ENCODE measurements around the gene COPS6.

Gene COPS6

DNA sequence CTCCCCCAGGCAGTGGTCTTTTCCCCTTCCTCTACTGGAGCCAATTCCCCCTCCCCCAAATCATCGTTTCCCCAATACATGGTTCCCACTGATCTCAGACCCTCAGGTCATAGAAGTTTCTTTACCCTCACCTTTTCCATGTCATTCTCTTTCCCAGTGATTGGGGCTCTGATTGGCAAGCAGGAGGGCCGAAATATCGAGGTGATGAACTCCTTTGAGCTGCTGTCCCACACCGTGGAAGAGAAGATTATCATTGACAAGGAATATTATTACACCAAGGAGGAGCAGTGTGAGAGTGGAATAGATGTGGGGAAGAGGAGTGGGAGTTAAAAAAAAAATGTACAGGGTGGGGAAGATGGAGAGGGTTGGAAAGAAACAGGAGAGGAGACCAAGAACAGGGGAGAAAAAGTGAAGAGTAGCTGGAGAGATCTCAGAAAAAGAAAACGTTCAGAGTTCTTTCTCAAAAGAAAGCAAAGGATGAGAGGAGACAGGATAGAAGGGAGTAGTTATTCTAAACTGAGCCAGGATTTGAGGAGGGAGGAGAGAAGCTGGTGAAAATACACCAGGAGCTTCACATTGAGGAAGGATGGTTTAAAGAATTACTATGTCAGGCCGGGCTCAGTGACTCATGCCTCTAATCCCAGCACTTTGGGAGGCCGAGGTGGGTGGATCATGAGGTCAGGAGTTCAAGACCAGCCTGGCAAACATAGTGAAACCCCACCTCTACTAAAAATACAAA, 858 bp downstream of the COPS6 start:
- H3K27me3 Mint-ChIP-seq (ENCODE audit: low read depth) = no peaks in the 10 kb centered on the region
- H3K4me1 Mint-ChIP-seq = peaks cover 18% of the 10 kb centered on the region
- TF ChIP-seq, protein P1, sequence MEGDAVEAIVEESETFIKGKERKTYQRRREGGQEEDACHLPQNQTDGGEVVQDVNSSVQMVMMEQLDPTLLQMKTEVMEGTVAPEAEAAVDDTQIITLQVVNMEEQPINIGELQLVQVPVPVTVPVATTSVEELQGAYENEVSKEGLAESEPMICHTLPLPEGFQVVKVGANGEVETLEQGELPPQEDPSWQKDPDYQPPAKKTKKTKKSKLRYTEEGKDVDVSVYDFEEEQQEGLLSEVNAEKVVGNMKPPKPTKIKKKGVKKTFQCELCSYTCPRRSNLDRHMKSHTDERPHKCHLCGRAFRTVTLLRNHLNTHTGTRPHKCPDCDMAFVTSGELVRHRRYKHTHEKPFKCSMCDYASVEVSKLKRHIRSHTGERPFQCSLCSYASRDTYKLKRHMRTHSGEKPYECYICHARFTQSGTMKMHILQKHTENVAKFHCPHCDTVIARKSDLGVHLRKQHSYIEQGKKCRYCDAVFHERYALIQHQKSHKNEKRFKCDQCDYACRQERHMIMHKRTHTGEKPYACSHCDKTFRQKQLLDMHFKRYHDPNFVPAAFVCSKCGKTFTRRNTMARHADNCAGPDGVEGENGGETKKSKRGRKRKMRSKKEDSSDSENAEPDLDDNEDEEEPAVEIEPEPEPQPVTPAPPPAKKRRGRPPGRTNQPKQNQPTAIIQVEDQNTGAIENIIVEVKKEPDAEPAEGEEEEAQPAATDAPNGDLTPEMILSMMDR (IDR thresholded peaks at IDR 0.05; ENCODE audit: unreplicated experiment in 3 of 3) = no peak
- H3K36me3 Mint-ChIP-seq (ENCODE audit: low read depth) = peaks cover 36% of the 10 kb centered on the region
- peak overlapping the region; percentile 90 to 97 (median 96) for H3K4me3 Mint-ChIP-seq
- H3K27ac Mint-ChIP-seq = peak overlapping the region; percentile 90 to 98 (median 92)
- H3K9me3 Mint-ChIP-seq = no peaks in the 10 kb centered on the region

DNA sequence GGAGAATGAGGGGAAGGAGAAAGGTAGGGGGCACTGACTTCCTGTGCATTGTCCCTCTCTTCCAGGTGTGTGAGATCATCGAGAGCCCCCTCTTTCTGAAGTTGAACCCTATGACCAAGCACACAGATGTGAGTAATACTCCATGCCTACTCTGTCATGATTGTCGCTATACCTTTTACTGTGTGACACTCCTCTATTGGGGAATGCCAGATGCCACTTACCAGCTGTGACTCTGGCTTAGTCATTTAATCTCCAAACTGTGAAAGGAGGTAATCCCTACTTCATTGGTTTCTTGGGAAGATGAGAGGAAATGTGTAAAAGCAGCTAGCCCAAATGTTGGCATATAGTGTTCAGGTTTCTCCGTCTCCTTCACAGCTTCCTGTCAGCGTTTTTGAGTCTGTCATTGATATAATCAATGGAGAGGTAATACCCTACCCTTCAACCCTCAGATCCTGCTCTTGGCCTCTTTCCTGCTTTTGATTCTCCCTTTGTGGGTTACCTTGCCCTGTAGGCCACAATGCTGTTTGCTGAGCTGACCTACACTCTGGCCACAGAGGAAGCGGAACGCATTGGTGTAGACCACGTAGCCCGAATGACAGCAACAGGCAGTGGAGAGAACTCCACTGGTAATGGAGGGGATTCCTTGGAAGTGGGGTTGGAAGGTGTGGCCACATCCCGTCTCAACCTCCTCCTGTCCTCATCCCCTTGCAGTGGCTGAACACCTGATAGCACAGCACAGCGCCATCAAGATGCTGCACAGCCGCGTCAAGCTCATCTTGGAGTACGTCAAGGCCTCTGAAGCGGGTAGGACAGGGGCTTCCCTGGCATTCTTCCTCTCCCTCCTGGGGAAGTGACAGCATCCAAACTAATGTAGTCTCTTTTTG, 2.0 kb downstream of the COPS6 start:
- Mint-ChIP-seq H3K27ac (peak overlapping the region; percentile 15 to 75 (median 62)), H3K4me3 (peak overlapping the region; percentile 60 to 97 (median 96)), H3K9me3 (no peaks in the 10 kb centered on the region), H3K4me1 (peaks cover 18% of the 10 kb centered on the region), H3K36me3 (ENCODE audit: low read depth) (peaks cover 48% of the 10 kb centered on the region), H3K27me3 (ENCODE audit: low read depth) (no peaks in the 10 kb centered on the region)
- TF ChIP-seq, protein P1 (IDR thresholded peaks at IDR 0.05; ENCODE audit: unreplicated experiment in 3 of 3) = no peak

DNA sequence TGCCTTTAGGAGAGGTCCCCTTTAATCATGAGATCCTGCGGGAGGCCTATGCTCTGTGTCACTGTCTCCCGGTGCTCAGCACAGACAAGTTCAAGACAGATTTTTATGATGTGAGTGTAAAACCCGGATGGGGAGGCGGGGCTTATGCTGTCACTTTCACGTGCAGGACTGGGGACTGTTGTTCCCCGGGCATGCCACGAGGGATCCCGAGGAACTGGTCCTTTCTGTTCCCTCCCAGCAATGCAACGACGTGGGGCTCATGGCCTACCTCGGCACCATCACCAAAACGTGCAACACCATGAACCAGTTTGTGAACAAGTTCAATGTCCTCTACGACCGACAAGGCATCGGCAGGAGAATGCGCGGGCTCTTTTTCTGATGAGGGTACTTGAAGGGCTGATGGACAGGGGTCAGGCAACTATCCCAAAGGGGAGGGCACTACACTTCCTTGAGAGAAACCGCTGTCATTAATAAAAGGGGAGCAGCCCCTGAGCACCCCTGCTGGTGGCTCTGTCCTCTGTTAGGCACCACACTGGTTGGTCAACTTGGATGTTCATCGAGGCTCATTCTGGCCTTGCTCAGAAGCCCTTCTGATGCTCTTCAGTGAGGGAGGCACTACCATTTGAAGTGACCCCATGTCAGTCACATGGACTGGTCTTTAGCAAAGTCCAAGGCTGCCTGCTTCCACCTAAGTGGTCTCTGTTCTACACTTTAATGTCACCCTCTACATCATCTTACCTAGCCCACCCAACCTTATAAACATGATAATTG, 2.8 kb downstream of the COPS6 start:
- H3K4me1 Mint-ChIP-seq = peaks cover 18% of the 10 kb centered on the region
- TF ChIP-seq, protein P1 (IDR thresholded peaks at IDR 0.05; ENCODE audit: unreplicated experiment in 3 of 3) = no peak
- H3K27ac Mint-ChIP-seq = peak overlapping the region in 2 of 3 experiments; percentile 67 to 75
- H3K9me3 Mint-ChIP-seq = no peaks in the 10 kb centered on the region
- no peaks in the 10 kb centered on the region for H3K27me3 Mint-ChIP-seq (ENCODE audit: low read depth)
- peak overlapping the region; percentile 60 to 97 (median 96) for H3K4me3 Mint-ChIP-seq
- peaks cover 54% of the 10 kb centered on the region for H3K36me3 Mint-ChIP-seq (ENCODE audit: low read depth)

DNA sequence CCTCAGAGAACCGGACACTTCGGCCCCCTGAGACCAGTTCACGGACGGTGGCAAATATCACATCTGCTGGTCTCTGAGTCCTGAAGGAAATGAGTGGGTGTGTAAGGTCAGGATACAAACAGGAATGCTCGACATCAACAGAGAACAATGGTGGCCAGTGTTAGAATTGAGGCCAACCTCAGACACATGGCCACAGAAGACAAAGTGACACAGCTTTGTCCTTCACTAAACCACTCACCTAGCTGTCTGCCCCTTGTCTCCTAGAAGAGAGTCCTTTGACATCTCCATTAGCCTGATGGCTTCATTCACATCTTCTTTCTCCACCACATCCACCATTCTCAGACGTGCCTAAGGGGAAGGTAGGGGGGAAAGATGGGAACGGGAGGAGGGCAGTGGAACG, 4.3 kb downstream of the COPS6 start:
- Mint-ChIP-seq H3K9me3 (no peaks in the 10 kb centered on the region), H3K36me3 (ENCODE audit: low read depth) (peaks cover 67% of the 10 kb centered on the region), H3K27ac (peak overlapping the region in 1 of 3 experiments; percentile 49), H3K4me3 (peak overlapping the region in 1 of 3 experiments; percentile 37), H3K27me3 (ENCODE audit: low read depth) (no peaks in the 10 kb centered on the region), H3K4me1 (peaks cover 16% of the 10 kb centered on the region)
- TF ChIP-seq, protein P1 (IDR thresholded peaks at IDR 0.05; ENCODE audit: unreplicated experiment in 3 of 3) = no peak

DNA sequence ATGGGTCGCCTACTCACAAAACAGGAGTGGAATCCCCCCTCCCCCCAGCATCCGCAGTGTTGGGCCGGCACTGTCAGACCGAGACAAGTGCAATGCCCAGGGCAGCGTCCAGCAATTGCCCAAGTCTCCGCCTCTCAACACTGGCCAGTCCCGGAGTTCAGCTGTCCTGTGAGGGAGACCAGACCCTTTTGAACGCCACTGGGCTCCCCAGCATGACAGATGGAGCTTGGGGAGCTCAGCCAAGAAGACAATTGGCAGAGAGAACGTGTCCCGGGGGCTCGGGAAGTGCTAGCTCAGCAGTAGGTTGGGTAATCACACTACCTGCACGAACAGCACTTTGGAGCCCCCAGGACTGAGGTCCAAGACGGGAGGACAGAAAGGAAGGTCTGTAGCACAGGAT, 4.7 kb downstream of the COPS6 start:
- Mint-ChIP-seq H3K27me3 (ENCODE audit: low read depth) (no peaks in the 10 kb centered on the region), H3K36me3 (ENCODE audit: low read depth) (peaks cover 71% of the 10 kb centered on the region), H3K27ac (peak overlapping the region in 2 of 3 experiments; percentile 49 to 51), H3K4me3 (no peak overlapping the region), H3K9me3 (no peaks in the 10 kb centered on the region), H3K4me1 (peaks cover 21% of the 10 kb centered on the region)
- TF ChIP-seq, protein P1 (IDR thresholded peaks at IDR 0.05; ENCODE audit: unreplicated experiment in 3 of 3) = no peak
